Measurements from ENCODE around the gene G6PC2.
"Not testable (repeated sequence)": the region's sequence is repeated elsewhere in the genome, so short reads cannot be mapped to it uniquely, and the experiment has no call there.

The G6PC2 gene

GRCh38 chr2:168901003-168901402 is at the start of gene G6PC2:
Gene G6PC2, plus strand, starts transcription at chr2:168901291. Its CDS starts 41 bp downstream, at chr2:168901332.
- DNase-seq, result no peak

- DNase-seq, result no peak
These were observed 49.3 kb upstream of the G6PC2 start for GRCh38 chr2:168851674-168852320.

GRCh38 chr2:168852481-168852880 is 48.6 kb upstream of the G6PC2 start:
- DNase-seq, result no peak

GRCh38 chr2:168853471-168853870 is 47.6 kb upstream of the G6PC2 start:
- no peak for DNase-seq

- no peak for DNase-seq
These were observed 46.4 kb upstream of the G6PC2 start for GRCh38 chr2:168854651-168855050.

- no peak for DNase-seq
These were observed 45.5 kb upstream of the G6PC2 start for GRCh38 chr2:168855601-168856000.

- DNase-seq, result no peak
These were observed 42.9 kb upstream of the G6PC2 start for GRCh38 chr2:168858146-168858545.

GRCh38 chr2:168867164-168867563 is 33.9 kb upstream of the G6PC2 start:
- not testable (repeated sequence) for DNase-seq

- not testable (repeated sequence) for DNase-seq
These were observed 30.7 kb upstream of the G6PC2 start for GRCh38 chr2:168870369-168870768.

GRCh38 chr2:168870824-168871223 is 30.3 kb upstream of the G6PC2 start:
- not testable (repeated sequence) for DNase-seq

GRCh38 chr2:168874368-168875054 is 26.6 kb upstream of the G6PC2 start:
- no peak for DNase-seq

GRCh38 chr2:168882163-168882562 is 18.9 kb upstream of the G6PC2 start:
- DNase-seq, result not testable (repeated sequence)

GRCh38 chr2:168884975-168885374 is 16.1 kb upstream of the G6PC2 start:
- no peak for DNase-seq

GRCh38 chr2:168889635-168890005 is 11.5 kb upstream of the G6PC2 start:
- DNase-seq, result no peak

- DNase-seq, result peak; percentile 93
These were observed 10.9 kb upstream of the G6PC2 start, which contains the start of gene SPC25 for GRCh38 chr2:168890006-168890782. Gene SPC25, minus strand, starts transcription at chr2:168890430. Its CDS starts 911 bp downstream, at chr2:168889519.

GRCh38 chr2:168892327-168892726 is 8.8 kb upstream of the G6PC2 start:
- no peak for DNase-seq

- DNase-seq, result no peak
These were observed 7.0 kb upstream of the G6PC2 start for GRCh38 chr2:168894101-168894500.

- DNase-seq, result no peak
These were observed 6.4 kb upstream of the G6PC2 start for GRCh38 chr2:168894720-168895119.

- DNase-seq, result no peak
These were observed 5.3 kb upstream of the G6PC2 start for GRCh38 chr2:168895771-168896170.

GRCh38 chr2:168896783-168897182 is 4.3 kb upstream of the G6PC2 start:
- DNase-seq, result no peak

GRCh38 chr2:168897449-168897848 is 3.6 kb upstream of the G6PC2 start:
- no peak for DNase-seq

GRCh38 chr2:168903888-168904287 is 2.8 kb downstream of the G6PC2 start:
- DNase-seq, result no peak

GRCh38 chr2:168904358-168904757 is 3.3 kb downstream of the G6PC2 start:
- DNase-seq, result no peak
